ENCODE results near the gene TSC22D2. TPM values are rescaled to one million over a fixed set of nuclear protein-coding genes. Genes with fewer than 3 reads are reported as not detected.

TSC22D2 gene
- total and polyA plus RNA-seq, 2 donors (not counting 3 experiments of a cell fraction or from before 2014, with no cell fraction given): 7.6 to 43.9 TPM

DNA sequence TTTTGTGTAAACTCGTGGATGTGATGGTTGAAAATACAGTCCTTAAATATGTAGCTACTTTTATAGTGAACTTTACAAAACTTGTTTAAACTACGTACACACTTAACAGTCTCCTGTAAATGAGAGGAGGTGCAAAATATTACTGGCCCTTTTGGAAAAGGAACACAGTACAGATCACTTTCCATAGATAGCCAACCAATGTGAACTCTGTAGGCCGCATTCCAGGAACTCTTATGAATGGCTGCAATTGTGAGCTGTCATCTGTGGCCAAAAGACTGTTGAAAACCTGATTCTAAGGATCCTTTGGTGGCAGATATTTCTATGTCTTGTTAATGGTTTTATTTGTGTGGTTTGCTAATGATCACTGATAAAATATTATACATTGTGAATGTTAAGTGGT, 6.2 kb downstream of the TSC22D2 start:
- intact Hi-C loops (cut with micrococcal nuclease) (loop anchor here (1.0 to 10.0 kb wide), 2 partner anchors 128 to 351 kb away; partner anchors contain the start of gene SIAH2), dilution Hi-C loops (cut with MboI; ENCODE audit: extremely low pct_ligation_motif_present, low sequenced_read_pairs) (loop anchor here (25.0 kb wide), 1 partner anchor 177 kb away; no protein-coding TSS in a partner anchor)
- TF ChIP-seq JUN (IDR thresholded peaks at IDR 0.05; ENCODE audit: borderline replicate concordance, insufficient read depth, insufficient read length, low read depth): no peak
- no peak for TF ChIP-seq POLR2A (IDR thresholded peaks at IDR 0.05; ENCODE audit: low read depth, low read length)
- TF ChIP-seq EZH2 (IDR thresholded peaks at IDR 0.05; ENCODE audit: borderline replicate concordance, low read depth, low read length, severe bottlenecking): no peak
- TF ChIP-seq, protein P1, sequence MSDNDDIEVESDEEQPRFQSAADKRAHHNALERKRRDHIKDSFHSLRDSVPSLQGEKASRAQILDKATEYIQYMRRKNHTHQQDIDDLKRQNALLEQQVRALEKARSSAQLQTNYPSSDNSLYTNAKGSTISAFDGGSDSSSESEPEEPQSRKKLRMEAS (IDR thresholded peaks at IDR 0.05; ENCODE audit: insufficient read depth, insufficient read length): no peak
- TF ChIP-seq FOS (IDR thresholded peaks at IDR 0.05; ENCODE audit: borderline replicate concordance, insufficient read depth, low read length): no peak
- no peak for TF ChIP-seq POLR2AphosphoS5 (IDR thresholded peaks at IDR 0.05; ENCODE audit: insufficient read depth, low read depth, low read length)
- TF ChIP-seq MYC (IDR thresholded peaks at IDR 0.05; ENCODE audit: low read depth, low read length): no peak
- TF ChIP-seq, protein P2, sequence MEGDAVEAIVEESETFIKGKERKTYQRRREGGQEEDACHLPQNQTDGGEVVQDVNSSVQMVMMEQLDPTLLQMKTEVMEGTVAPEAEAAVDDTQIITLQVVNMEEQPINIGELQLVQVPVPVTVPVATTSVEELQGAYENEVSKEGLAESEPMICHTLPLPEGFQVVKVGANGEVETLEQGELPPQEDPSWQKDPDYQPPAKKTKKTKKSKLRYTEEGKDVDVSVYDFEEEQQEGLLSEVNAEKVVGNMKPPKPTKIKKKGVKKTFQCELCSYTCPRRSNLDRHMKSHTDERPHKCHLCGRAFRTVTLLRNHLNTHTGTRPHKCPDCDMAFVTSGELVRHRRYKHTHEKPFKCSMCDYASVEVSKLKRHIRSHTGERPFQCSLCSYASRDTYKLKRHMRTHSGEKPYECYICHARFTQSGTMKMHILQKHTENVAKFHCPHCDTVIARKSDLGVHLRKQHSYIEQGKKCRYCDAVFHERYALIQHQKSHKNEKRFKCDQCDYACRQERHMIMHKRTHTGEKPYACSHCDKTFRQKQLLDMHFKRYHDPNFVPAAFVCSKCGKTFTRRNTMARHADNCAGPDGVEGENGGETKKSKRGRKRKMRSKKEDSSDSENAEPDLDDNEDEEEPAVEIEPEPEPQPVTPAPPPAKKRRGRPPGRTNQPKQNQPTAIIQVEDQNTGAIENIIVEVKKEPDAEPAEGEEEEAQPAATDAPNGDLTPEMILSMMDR (IDR thresholded peaks at IDR 0.05; ENCODE audit: extremely low read depth in 1 of 2, insufficient read depth in 1 of 2, low read depth in 1 of 2, low read length in 2 of 2): no peak
- TF ChIP-seq GATA2 (IDR thresholded peaks at IDR 0.05; ENCODE audit: insufficient read depth, insufficient read length, low read depth, low read length): no peak
- peak; percentile 80 for FAIRE-seq
- H4K20me1 ChIP-seq (replicated peaks; ENCODE audit: control insufficient read depth, extremely low read depth, insufficient read depth, low read length): peaks cover 31% of the 10 kb centered on the region
- peak overlapping the region; percentile 96 for H3K9ac ChIP-seq (replicated peaks; ENCODE audit: extremely low read depth, insufficient read depth, low read length)
- H3K4me2 ChIP-seq (ENCODE audit: insufficient read depth, low read length): peak overlapping the region; percentile 99
- H2AFZ ChIP-seq (ENCODE audit: low read depth, low read length): no peak overlapping the region
- H3K36me3 ChIP-seq (ENCODE audit: control insufficient read depth in 2 of 2, extremely low read depth in 1 of 2, insufficient read depth in 2 of 2, low read length in 2 of 2): peaks cover 0 to 6% of the 10 kb centered on the region in 2 experiments
- CTCF ChIA-PET: interaction anchor here (0.8 to 10.0 kb wide), 8 partner anchors 15 to 187 kb away, joined by 3 to 219 read pairs (median 5); no protein-coding TSS in a partner anchor
- peaks cover 51% of the 10 kb centered on the region for H3K4me1 ChIP-seq (ENCODE audit: control insufficient read depth, extremely low read depth, insufficient read depth, low read length)
- no peaks in the 10 kb centered on the region for H3K9me3 ChIP-seq (replicated peaks; ENCODE audit: control insufficient read depth, insufficient read depth, low read length)
- peaks cover 100% of the 10 kb centered on the region for H3K79me2 ChIP-seq (ENCODE audit: control insufficient read depth, insufficient read depth, low read length)
- H3K9me1 ChIP-seq (replicated peaks; ENCODE audit: control insufficient read depth, extremely low read depth, insufficient read depth, low read length): no peaks in the 10 kb centered on the region
- POLR2A ChIA-PET: interaction anchor here (1.0 kb wide), 1 partner anchor 42 kb away, joined by 3 read pairs; no protein-coding TSS in a partner anchor
- H3K4me3 ChIP-seq (replicated peaks in 1 of 3; ENCODE audit: insufficient read depth in 1 of 3, low read depth in 1 of 3, low read length in 3 of 3): peak overlapping the region; percentile 5 to 99 (median 6)
- no peaks in the 10 kb centered on the region for H3K27me3 ChIP-seq (ENCODE audit: control insufficient read depth in 2 of 2, insufficient read depth in 2 of 2, low read length in 2 of 2)
- no peak overlapping the region for H3K27ac ChIP-seq (ENCODE audit: insufficient read depth, low read depth, low read length)
- no TSS peak for BruUV-seq (replicated peaks)
- DNase-seq (ENCODE audit: low read depth, low spot score): peak; percentile 59

Data from endothelial cell of umbilical vein (primary cell).